SK-N-SH treated with all-trans-retinoic acid at 6 μM for 48 hours (cell line): ENCODE data around the gene SLC17A9.
A peak's percentile ranks its signal among the peaks of the same experiment; 100 is the strongest.

ENCODE experiments used
- ATAC-seq: fragments of 200-7000 bp; cut with Tn5 transposase; 3 replicates; pipeline ENCODE4 v1.9.1; 2020; ENCODE audit warnings: mild to moderate bottlenecking, moderate library complexity
- ARNTL ChIP-seq: fragments of 450-650 bp; formaldehyde crosslinking; IDR thresholded peaks from 2 replicates; pipeline ENCODE4 v1.5.0; 2020; ENCODE audit warnings: low read depth, mild to moderate bottlenecking, moderate library complexity, borderline replicate concordance
- BACH2 ChIP-seq: fragments of 250-450 bp; sonication (Bioruptor Pico); IDR thresholded peaks from 2 replicates; pipeline ENCODE4 v1.9.0; 2021; ENCODE audit warnings: mild to moderate bottlenecking, borderline replicate concordance
- CSDC2 ChIP-seq: fragments of 250-450 bp; sonication (Bioruptor Pico); IDR thresholded peaks from 2 replicates; pipeline ENCODE4 v1.5.0; 2020; ENCODE audit warnings: mild to moderate bottlenecking, moderate library complexity
- CSRNP3 ChIP-seq: fragments of 250-450 bp; sonication (Bioruptor Pico); IDR thresholded peaks from 2 replicates; pipeline ENCODE4 v1.5.1; 2021; ENCODE audit warnings: mild to moderate bottlenecking, moderate library complexity
- ISL1 ChIP-seq: fragments of 250-450 bp; sonication (Bioruptor Pico); IDR thresholded peaks from 2 replicates; pipeline ENCODE4 v2.1.2; 2022; ENCODE audit warnings: mild to moderate bottlenecking, moderate library complexity
- OSR1 ChIP-seq: fragments of 250-450 bp; sonication (Bioruptor Pico); IDR thresholded peaks from 2 replicates; pipeline ENCODE4 v1.8.0; 2022; ENCODE audit warnings: moderate library complexity, mild to moderate bottlenecking, inconsistent platforms
- POU6F1 ChIP-seq: fragments of 250-450 bp; sonication (Bioruptor Pico); IDR thresholded peaks from 2 replicates; pipeline ENCODE4 v1.8.0; 2021; ENCODE audit warnings: low read depth, mild to moderate bottlenecking, moderate library complexity, borderline replicate concordance
- PPARA ChIP-seq: fragments of 250-450 bp; sonication (Bioruptor Pico); IDR thresholded peaks from 2 replicates; pipeline ENCODE4 v1.5.0; 2020; ENCODE audit warnings: mild to moderate bottlenecking, borderline replicate concordance
- RARB ChIP-seq: fragments of 250-450 bp; sonication (Bioruptor Pico); IDR thresholded peaks from 2 replicates; pipeline ENCODE4 v1.8.0; 2021; ENCODE audit warnings: mild to moderate bottlenecking, moderate library complexity
- SNAI2 ChIP-seq: fragments of 250-450 bp; sonication (Bioruptor Pico); IDR thresholded peaks from 2 replicates; pipeline ENCODE4 v1.5.0; 2020; ENCODE audit warnings: mild to moderate bottlenecking, moderate library complexity
- TOX ChIP-seq: fragments of 250-450 bp; sonication (Bioruptor Pico); IDR thresholded peaks from 2 replicates; pipeline ENCODE4 v1.8.0; 2021; ENCODE audit warnings: mild to moderate bottlenecking, moderate library complexity, borderline replicate concordance
- ZC3H10 ChIP-seq: fragments of 250-450 bp; sonication (Bioruptor Pico); IDR thresholded peaks from 2 replicates; pipeline ENCODE4 v1.5.1; 2021; ENCODE audit warnings: mild to moderate bottlenecking, moderate library complexity
- ZFP3 ChIP-seq: fragments of 250-450 bp; sonication (Bioruptor Pico); IDR thresholded peaks from 2 replicates; pipeline ENCODE4 v1.5.0; 2020; ENCODE audit warnings: mild to moderate bottlenecking, moderate library complexity
- ZFP30 ChIP-seq: fragments of 450-650 bp; formaldehyde crosslinking; IDR thresholded peaks from 2 replicates; pipeline ENCODE4 v1.5.0; 2022; ENCODE audit warnings: mild to moderate bottlenecking, moderate library complexity
- ZNF565 ChIP-seq: fragments of 450-650 bp; formaldehyde crosslinking; conservative IDR thresholded peaks from 2 replicates; pipeline ENCODE4 v1.5.0; 2020; ENCODE audit warnings: low read depth, mild to moderate bottlenecking, moderate library complexity
- ZNF8 ChIP-seq: fragments of 450-650 bp; formaldehyde crosslinking; IDR thresholded peaks from 2 replicates; pipeline ENCODE4 v1.5.0; 2020; ENCODE audit warnings: mild to moderate bottlenecking, moderate library complexity
- TF ChIP-seq, protein P1 (sequence below): fragments of 250-450 bp; sonication (Bioruptor Pico); IDR thresholded peaks from 2 replicates; pipeline ENCODE4 v1.8.0; 2020; ENCODE audit warnings: mild to moderate bottlenecking, moderate library complexity, borderline replicate concordance
- TF ChIP-seq, protein P2 (sequence below): fragments of 250-450 bp; sonication (Bioruptor Pico); IDR thresholded peaks from 2 replicates; pipeline ENCODE4 v1.5.0; 2020; ENCODE audit warnings: mild to moderate bottlenecking, moderate library complexity

SLC17A9 gene

DNA sequence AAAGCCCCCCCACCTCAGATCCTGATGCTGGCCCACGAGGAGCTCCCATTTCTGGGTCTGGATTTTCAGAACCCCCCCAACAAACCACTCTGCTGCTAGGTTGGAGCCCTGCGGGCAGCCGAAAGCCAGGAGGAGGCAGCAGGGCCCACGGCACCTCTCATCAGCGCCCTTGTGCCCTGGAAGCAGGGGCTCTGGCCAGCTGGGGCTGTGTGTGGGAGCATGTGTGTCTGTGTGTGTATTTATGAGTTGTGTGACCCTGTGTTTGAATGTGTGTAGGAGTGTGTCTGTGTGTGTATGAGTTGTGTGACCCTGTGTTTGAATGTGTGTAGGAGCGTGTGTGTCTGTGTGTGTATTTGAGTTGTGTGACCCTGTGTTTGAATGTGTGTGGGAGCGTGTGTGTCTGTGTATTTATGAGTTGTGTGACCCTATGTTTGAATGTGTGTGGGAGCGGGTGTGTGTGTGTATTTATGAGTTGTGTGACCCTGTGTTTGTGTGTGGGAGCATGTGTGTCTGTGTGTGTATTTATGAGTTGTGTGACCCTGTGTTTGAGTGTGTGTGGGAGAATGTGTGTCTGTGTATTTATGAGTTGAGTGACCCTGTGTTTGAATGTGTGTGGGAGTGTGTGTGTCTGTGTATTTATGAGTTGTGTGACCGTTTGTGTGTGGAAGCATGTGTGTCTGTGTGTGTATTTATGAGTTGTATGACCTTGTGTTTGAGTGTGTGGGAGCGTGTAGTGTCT is 18.9 kb downstream of the SLC17A9 start:
- TF ChIP-seq, protein P1, sequence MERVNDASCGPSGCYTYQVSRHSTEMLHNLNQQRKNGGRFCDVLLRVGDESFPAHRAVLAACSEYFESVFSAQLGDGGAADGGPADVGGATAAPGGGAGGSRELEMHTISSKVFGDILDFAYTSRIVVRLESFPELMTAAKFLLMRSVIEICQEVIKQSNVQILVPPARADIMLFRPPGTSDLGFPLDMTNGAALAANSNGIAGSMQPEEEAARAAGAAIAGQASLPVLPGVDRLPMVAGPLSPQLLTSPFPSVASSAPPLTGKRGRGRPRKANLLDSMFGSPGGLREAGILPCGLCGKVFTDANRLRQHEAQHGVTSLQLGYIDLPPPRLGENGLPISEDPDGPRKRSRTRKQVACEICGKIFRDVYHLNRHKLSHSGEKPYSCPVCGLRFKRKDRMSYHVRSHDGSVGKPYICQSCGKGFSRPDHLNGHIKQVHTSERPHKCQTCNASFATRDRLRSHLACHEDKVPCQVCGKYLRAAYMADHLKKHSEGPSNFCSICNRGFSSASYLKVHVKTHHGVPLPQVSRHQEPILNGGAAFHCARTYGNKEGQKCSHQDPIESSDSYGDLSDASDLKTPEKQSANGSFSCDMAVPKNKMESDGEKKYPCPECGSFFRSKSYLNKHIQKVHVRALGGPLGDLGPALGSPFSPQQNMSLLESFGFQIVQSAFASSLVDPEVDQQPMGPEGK = no peak
- no peak for TF ChIP-seq CSDC2 (CRISPR knock-in tag)
- no peak for TF ChIP-seq TOX (CRISPR knock-in tag)
- no peak for TF ChIP-seq BACH2 (CRISPR knock-in tag)
- TF ChIP-seq OSR1 (CRISPR knock-in tag) = no peak
- TF ChIP-seq ISL1 = no peak
- no peak for TF ChIP-seq POU6F1 (CRISPR knock-in tag)
- no peak for TF ChIP-seq CSRNP3 (CRISPR knock-in tag)
- no peak for ATAC-seq

- peak; percentile 97 for ATAC-seq
Measured at GRCh38 chr20:62971950-62972844, 19.7 kb downstream of the SLC17A9 start.

GRCh38 chr20:62972845-62973745 is 20.6 kb downstream of the SLC17A9 start:
- ATAC-seq = peak; percentile 11
- TF ChIP-seq ARNTL (CRISPR knock-in tag) (no peak), SNAI2 (no peak), PPARA (no peak), ISL1 (no peak), RARB (no peak), CSDC2 (CRISPR knock-in tag) (no peak), ZFP3 (no peak), ZFP30 (CRISPR knock-in tag) (no peak)

More at GRCh38 chr20:62971950-62972844, 19.7 kb downstream of the SLC17A9 start:
- no peak for TF ChIP-seq ZFP30 (CRISPR knock-in tag)
- TF ChIP-seq, protein P1 = no peak
- no peak for TF ChIP-seq CSDC2 (CRISPR knock-in tag)
- TF ChIP-seq, protein P2, sequence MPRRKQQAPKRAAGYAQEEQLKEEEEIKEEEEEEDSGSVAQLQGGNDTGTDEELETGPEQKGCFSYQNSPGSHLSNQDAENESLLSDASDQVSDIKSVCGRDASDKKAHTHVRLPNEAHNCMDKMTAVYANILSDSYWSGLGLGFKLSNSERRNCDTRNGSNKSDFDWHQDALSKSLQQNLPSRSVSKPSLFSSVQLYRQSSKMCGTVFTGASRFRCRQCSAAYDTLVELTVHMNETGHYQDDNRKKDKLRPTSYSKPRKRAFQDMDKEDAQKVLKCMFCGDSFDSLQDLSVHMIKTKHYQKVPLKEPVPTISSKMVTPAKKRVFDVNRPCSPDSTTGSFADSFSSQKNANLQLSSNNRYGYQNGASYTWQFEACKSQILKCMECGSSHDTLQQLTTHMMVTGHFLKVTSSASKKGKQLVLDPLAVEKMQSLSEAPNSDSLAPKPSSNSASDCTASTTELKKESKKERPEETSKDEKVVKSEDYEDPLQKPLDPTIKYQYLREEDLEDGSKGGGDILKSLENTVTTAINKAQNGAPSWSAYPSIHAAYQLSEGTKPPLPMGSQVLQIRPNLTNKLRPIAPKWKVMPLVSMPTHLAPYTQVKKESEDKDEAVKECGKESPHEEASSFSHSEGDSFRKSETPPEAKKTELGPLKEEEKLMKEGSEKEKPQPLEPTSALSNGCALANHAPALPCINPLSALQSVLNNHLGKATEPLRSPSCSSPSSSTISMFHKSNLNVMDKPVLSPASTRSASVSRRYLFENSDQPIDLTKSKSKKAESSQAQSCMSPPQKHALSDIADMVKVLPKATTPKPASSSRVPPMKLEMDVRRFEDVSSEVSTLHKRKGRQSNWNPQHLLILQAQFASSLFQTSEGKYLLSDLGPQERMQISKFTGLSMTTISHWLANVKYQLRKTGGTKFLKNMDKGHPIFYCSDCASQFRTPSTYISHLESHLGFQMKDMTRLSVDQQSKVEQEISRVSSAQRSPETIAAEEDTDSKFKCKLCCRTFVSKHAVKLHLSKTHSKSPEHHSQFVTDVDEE = no peak
- TF ChIP-seq OSR1 (CRISPR knock-in tag) = no peak
- no peak for TF ChIP-seq ZNF8 (CRISPR knock-in tag)
- TF ChIP-seq ZC3H10 = no peak
- no peak for TF ChIP-seq TOX (CRISPR knock-in tag)
- TF ChIP-seq ZNF565 = no peak
- no peak for TF ChIP-seq BACH2 (CRISPR knock-in tag)
